ENCODE results near the gene NAA50. TPM values are rescaled to one million over a fixed set of nuclear protein-coding genes. Genes with fewer than 3 reads are reported as not detected.

The NAA50 gene
- total and polyA plus RNA-seq, 2 of the 13 experiments (the other 11 are each of a cell fraction or from before 2014, with no cell fraction given) = 30.2 to 233 TPM

- TF ChIP-seq HNRNPH1 (optimal IDR thresholded peaks at IDR 0.05; ENCODE audit: low read depth, low read length) = no peak
- TF ChIP-seq ZNF263 (CRISPR knock-in tag; IDR thresholded peaks at IDR 0.05) = no peak
- 0 out of 2 replicates have a peak, but pooled peaks have one; percentile 12 for TF ChIP-seq CBFB (CRISPR knock-in tag; IDR thresholded peaks at IDR 0.05)
- TF ChIP-seq DRAP1 (CRISPR knock-in tag; IDR thresholded peaks at IDR 0.05) = peak; percentile 87
- no peak for TF ChIP-seq RFX3 (CRISPR knock-in tag; IDR thresholded peaks at IDR 0.05)
- TF ChIP-seq FOXK2 (IDR thresholded peaks at IDR 0.05) = peak; percentile 40; the same call in 1 of the 2 replicates
- no peak for TF ChIP-seq CAMTA2 (CRISPR knock-in tag; IDR thresholded peaks at IDR 0.05; ENCODE audit: borderline replicate concordance)
- TF ChIP-seq ZNF232 (CRISPR knock-in tag; IDR thresholded peaks at IDR 0.05; ENCODE audit: borderline replicate concordance) = no peak
- TF ChIP-seq, protein P1, sequence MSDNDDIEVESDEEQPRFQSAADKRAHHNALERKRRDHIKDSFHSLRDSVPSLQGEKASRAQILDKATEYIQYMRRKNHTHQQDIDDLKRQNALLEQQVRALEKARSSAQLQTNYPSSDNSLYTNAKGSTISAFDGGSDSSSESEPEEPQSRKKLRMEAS (IDR thresholded peaks at IDR 0.05) = peak; percentile 52; the same call in 1 of the 2 replicates
- no peak for TF ChIP-seq HOXD1 (CRISPR knock-in tag; IDR thresholded peaks at IDR 0.05)
- TF ChIP-seq TFAP4 (IDR thresholded peaks at IDR 0.05; ENCODE audit: borderline replicate concordance, low read depth) = peak; percentile 55; the same call in 1 of the 2 replicates
- TF ChIP-seq TIGD3 (CRISPR knock-in tag; IDR thresholded peaks at IDR 0.05; ENCODE audit: borderline replicate concordance) = no peak
- TF ChIP-seq ASH2L (IDR thresholded peaks at IDR 0.05; ENCODE audit: insufficient read length, low read depth, low read length) = peak; percentile 62
- no peak for TF ChIP-seq ZNF776 (CRISPR knock-in tag; IDR thresholded peaks at IDR 0.05)
- TF ChIP-seq, protein P2, sequence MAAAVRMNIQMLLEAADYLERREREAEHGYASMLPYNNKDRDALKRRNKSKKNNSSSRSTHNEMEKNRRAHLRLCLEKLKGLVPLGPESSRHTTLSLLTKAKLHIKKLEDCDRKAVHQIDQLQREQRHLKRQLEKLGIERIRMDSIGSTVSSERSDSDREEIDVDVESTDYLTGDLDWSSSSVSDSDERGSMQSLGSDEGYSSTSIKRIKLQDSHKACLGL (CRISPR knock-in tag; IDR thresholded peaks at IDR 0.05) = no peak
- no peak for TF ChIP-seq ZNF703 (CRISPR knock-in tag; IDR thresholded peaks at IDR 0.05; ENCODE audit: borderline replicate concordance)
- TF ChIP-seq SP2 (CRISPR knock-in tag; IDR thresholded peaks at IDR 0.05) = peak; percentile 95
- TF ChIP-seq ZC3H4 (CRISPR knock-in tag; IDR thresholded peaks at IDR 0.05; ENCODE audit: borderline replicate concordance) = 0 out of 2 replicates have a peak, but pooled peaks have one; percentile 58
- TF ChIP-seq SKIL (CRISPR knock-in tag; IDR thresholded peaks at IDR 0.05; ENCODE audit: borderline replicate concordance) = no peak
- TF ChIP-seq CBX1 (IDR thresholded peaks at IDR 0.05; ENCODE audit: low read depth) = no peak
- TF ChIP-seq ZNF451 (CRISPR knock-in tag; IDR thresholded peaks at IDR 0.05) = no peak
- TF ChIP-seq PHF20 (CRISPR knock-in tag; IDR thresholded peaks at IDR 0.05) = 0 out of 2 replicates have a peak, but pooled peaks have one; percentile 3
- no peak for TF ChIP-seq EP300 (IDR thresholded peaks at IDR 0.05; ENCODE audit: low read depth in 2 of 2, low read length in 2 of 2)
- no peak for TF ChIP-seq EP300 (CRISPR knock-in tag; IDR thresholded peaks at IDR 0.05; ENCODE audit: borderline replicate concordance)
These were observed 49.2 kb downstream of the NAA50 start (continued) for GRCh38 chr3:113696658-113697499.

Data from HepG2 (cell line).